Measurements from ENCODE around the gene RFNG. TPM values are rescaled to one million over a fixed set of nuclear protein-coding genes. Genes with fewer than 3 reads are reported as not detected.

Gene RFNG
- total RNA-seq, 1 experiment from 2014 or later = 43.4 TPM

GRCh38 chr17:82011617-82012187 is 39.9 kb downstream of the RFNG start:
- no TSS peak for BruUV-seq (replicated peaks)
- no peak overlapping the region for H3K4me3 ChIP-seq (ENCODE audit: low read depth in 2 of 2, low read length in 2 of 2)
- TF ChIP-seq REST (IDR thresholded peaks at IDR 0.05; ENCODE audit: insufficient read depth in 1 of 2, low read depth in 2 of 2, low read length in 1 of 2) (no peak), POLR2AphosphoS5 (IDR thresholded peaks at IDR 0.05; ENCODE audit: low read depth, low read length) (no peak), SIN3A (IDR thresholded peaks at IDR 0.05; ENCODE audit: borderline replicate concordance, insufficient read depth, low read depth, low read length) (no peak), CTCF (IDR thresholded peaks at IDR 0.05) (no peak)
- CTCF ChIA-PET = no interaction called here
- H3K9me3 ChIP-seq (ENCODE audit: control insufficient read depth, insufficient read depth, low read depth, low read length) = no peaks in the 10 kb centered on the region
- intact Hi-C loops (cut with micrococcal nuclease; ENCODE audit: unreplicated experiment) (no loop called here), in situ Hi-C loops (cut with HindIII; ENCODE audit: low pct_unique_long_range_greater_than_20kb, low sequenced_read_pairs) (no loop called here)
- H3K27ac ChIP-seq (ENCODE audit: low read length) = no peak overlapping the region
- POLR2A ChIA-PET = no interaction called here
- no peaks in the 10 kb centered on the region for H3K27me3 ChIP-seq (ENCODE audit: control insufficient read depth, insufficient read depth, low read length)
- H3K36me3 ChIP-seq (ENCODE audit: control insufficient read depth, insufficient read depth, low read length) = no peaks in the 10 kb centered on the region
- H3K4me1 ChIP-seq (ENCODE audit: control insufficient read depth, insufficient read depth, low read length) = peaks cover 11% of the 10 kb centered on the region
- ATAC-seq = no peak
- no peak for DNase-seq (ENCODE audit: low read depth, low spot score)

- ATAC-seq = no peak
- no peak for TF ChIP-seq REST (IDR thresholded peaks at IDR 0.05; ENCODE audit: insufficient read depth in 1 of 2, low read depth in 2 of 2, low read length in 1 of 2)
- TF ChIP-seq POLR2AphosphoS5 (IDR thresholded peaks at IDR 0.05; ENCODE audit: low read depth, low read length) = no peak
- no peak for TF ChIP-seq TCF7L2 (IDR thresholded peaks at IDR 0.05; ENCODE audit: low read depth, low read length)
- TF ChIP-seq CTCF (IDR thresholded peaks at IDR 0.05) = no peak
- TF ChIP-seq SIN3A (IDR thresholded peaks at IDR 0.05; ENCODE audit: borderline replicate concordance, insufficient read depth, low read depth, low read length) = no peak
- Histone ChIP-seq H3K27ac (ENCODE audit: low read length) (no peak overlapping the region), H3K4me1 (ENCODE audit: control insufficient read depth, insufficient read depth, low read length) (peaks cover 20% of the 10 kb centered on the region), H3K4me3 (ENCODE audit: low read depth in 2 of 2, low read length in 2 of 2) (no peak overlapping the region), H3K36me3 (ENCODE audit: control insufficient read depth, insufficient read depth, low read length) (no peaks in the 10 kb centered on the region), H3K27me3 (ENCODE audit: control insufficient read depth, insufficient read depth, low read length) (no peaks in the 10 kb centered on the region), H3K9me3 (ENCODE audit: control insufficient read depth, insufficient read depth, low read depth, low read length) (no peaks in the 10 kb centered on the region)
- no peak for DNase-seq (ENCODE audit: low read depth, low spot score)
- no TSS peak for BruUV-seq (replicated peaks)
- intact Hi-C loops (cut with micrococcal nuclease; ENCODE audit: unreplicated experiment) = no loop called here
- in situ Hi-C loops (cut with HindIII; ENCODE audit: low pct_unique_long_range_greater_than_20kb, low sequenced_read_pairs) = no loop called here
- ChIA-PET POLR2A (interaction anchor here (0.7 kb wide), 1 partner anchor 21 kb away, joined by 7 read pairs; no protein-coding TSS in a partner anchor), CTCF (no interaction called here)
Observed at GRCh38 chr17:82010575-82011525, 40.8 kb downstream of the RFNG start.

Data from Panc1 (cell line).